Inflammatory macrophage treated with lipopolysaccharide for 1 hour (primary cell): ENCODE data around the gene NFATC2.

ENCODE experiments used
- DNase-seq, 2 donors: peaks; one replicate each; pipeline ENCODE4 v3.0.0-alpha.2; 2020 to 2022

Gene NFATC2

DNA sequence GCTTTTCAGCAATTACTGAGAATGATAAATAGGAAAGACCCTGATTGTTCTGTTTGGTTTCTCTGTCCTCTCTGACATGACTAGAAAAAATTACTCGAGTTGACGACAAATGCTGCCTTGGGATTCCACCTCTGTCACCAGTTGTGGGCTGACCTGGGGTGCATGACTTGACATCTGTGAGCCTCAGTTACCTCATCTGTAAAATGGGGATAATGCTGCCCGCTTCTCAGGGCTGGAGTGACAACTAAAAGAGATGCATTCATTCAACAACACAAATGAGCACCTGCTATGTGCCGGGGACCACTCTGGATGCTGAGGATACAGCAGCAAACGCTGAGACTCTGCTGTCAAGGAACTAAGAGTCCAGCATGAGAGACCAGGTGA, 94.8 kb downstream of the NFATC2 start:
- no peak for DNase-seq

GRCh38 chr20:51447097-51447764, 95.3 kb downstream of the NFATC2 start:
- DNase-seq, result no peak

GRCh38 chr20:51446656-51447055, 95.9 kb downstream of the NFATC2 start:
- no peak for DNase-seq

- DNase-seq, result no peak
Observed at GRCh38 chr20:51446230-51446629, 96.3 kb downstream of the NFATC2 start.

GRCh38 chr20:51445591-51445990, 96.9 kb downstream of the NFATC2 start:
- no peak for DNase-seq

DNA sequence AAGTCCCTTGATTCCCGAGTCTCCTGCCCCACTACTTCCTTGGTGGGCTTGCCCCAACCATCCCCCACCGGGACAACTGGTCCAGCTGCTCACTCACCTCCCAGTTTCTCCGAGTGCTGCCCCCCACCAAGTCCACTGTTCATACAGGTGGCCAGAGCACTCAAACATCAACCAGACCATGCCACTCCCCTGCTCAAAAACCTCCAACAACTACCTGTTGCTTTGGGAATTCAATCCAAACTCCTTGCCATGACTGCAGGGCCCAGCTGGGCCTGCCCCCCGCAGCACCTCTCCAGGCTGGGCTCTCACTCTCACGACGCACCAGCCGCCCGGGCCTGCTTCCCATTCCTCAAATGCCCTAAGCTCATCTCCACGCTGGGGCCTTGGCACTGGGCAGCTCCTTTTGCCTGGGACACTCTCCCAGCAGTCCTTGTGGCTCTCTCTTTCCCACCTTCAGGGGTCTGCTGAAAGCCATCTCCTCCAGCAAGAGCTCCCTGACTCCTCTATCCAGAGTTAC, 97.5 kb downstream of the NFATC2 start:
- no peak for DNase-seq

DNA sequence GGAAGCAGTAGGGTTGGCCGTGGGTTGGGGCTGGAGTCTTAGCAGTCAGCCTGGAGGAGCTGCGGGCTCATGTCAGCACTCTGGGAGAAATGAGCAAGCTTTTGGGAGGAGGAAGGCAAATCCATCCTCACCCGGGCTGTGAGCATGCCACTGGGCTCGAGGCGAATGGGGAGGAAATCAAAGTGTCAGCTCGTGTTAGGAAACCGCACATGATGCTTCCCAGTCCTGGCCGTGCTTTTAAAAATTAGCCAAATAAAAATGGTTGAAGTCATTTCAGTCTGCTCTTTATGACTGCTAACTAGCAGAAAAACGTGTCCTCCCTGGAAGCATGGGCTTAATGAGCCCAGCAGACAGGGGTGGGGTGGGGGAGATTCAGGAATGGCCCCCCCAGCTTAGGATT, 98.1 kb downstream of the NFATC2 start:
- no peak for DNase-seq

GRCh38 chr20:51442602-51443001, 99.9 kb downstream of the NFATC2 start:
- no peak for DNase-seq

- no peak for DNase-seq
Observed at GRCh38 chr20:51440589-51440988, 101.9 kb downstream of the NFATC2 start.

DNA sequence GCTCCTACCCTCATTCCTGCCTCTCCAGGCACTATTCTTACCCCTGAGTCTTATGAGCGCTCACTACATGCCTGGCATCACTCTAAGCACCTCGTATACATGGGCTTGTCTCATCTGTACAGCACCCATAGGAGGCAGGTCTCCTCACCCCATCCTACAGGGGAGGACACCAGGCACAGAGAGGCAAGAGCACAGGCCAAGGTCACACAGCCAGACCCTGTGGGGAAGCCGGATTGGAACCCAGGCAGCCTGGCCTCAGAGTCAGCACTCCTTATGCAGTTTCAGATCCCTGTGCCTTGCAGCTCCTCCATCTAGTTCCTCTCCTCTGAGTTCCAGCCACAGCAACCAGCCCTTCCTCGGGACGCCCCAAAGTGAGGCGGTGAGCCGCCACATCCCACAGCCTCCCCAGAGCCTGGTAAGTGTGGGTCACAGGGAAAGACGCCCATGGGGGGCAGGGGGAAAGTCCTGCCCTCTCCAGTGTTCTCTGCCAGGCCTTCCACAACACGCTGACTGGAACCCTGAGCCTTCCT, 103.3 kb downstream of the NFATC2 start:
- no peak for DNase-seq

DNA sequence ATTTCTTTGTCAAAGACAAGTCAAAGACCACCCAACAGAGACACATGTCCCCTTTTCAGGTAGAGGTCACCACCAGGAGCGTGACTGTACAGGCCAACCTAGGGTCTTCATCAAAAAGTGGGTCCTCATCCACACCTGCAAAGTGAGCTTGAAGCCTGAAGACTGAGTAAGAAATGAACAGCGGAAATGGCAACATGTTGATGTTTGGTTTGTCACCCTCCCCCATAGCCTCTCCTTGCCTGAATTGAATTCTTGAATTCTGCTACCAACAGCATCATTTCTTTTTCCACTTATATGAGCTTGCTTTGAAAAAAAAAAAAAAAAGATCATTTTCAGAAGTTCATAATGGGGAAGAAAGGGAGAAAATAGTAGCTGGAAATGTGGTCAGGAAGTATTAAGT, 104.4 kb downstream of the NFATC2 start:
- DNase-seq, result no peak

DNA sequence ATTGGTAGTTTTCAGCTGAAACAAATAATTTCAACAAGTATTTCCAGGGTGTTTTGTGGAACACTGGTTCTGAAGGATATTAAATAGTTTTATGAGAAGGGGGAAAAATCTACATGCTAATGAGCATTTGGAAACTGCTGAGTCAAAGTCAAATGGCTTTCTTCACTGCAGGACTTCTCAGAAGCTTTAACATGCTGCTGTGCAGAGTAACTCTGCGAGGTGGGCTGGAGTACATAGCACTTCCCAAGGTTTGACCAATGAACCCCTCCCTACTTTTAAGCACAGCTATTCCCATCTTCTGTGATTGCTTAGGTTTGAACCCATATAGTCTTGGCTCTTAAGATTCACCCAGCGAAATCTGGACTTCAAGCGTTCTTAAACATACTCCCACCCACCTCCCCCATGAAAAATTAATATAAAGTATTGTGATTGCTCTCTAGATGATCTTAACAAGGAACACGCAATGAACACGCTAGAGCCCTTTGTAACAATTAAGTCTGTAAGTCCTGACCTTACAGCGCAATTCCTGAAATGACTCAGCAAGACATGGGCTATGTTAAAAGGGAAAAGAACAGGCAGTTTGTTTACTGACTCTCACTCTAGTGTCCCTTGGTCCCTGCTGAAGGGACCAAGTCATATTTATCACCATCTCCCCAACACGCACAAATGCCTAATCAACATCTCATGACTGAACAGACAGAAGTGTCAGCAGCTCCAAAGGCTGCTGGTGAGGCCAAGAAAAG, 105.2 kb downstream of the NFATC2 start:
- DNase-seq, result no peak

GRCh38 chr20:51434580-51435247, 107.8 kb downstream of the NFATC2 start:
- peak; percentile 60 to 65 for DNase-seq

GRCh38 chr20:51434026-51434425, 108.5 kb downstream of the NFATC2 start:
- no peak for DNase-seq

- no peak for DNase-seq
Observed at GRCh38 chr20:51432875-51433274, 109.6 kb downstream of the NFATC2 start.

DNA sequence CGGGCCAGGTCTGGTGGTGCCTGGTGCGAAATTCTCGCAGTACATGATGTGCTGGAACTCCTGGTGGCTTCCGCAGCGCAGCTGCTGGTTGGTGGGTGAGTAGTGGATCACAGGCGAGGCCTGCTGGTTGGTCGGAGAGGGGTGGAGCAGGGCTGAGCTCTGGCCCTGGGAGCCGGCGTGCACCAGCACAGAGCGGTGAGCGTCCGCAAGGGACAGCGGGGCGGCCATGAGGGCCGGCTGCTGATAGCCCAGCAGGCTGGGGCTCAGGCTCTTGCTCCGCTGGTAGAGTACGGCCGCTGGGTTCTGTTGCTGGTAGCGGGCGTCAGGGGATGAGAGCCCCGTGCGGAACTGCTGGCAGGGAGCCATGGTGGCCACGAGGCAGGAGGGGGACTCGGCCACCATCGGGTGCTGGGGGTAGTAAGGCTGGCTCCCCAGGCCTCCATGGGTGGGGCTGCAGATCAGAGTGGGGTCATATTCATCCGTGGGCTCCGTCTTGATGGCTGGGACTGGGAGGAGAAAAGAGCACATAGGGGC, 110.2 kb downstream of the NFATC2 start:
- DNase-seq, result no peak

- DNase-seq, result no peak
Observed at GRCh38 chr20:51431321-51431720, 111.2 kb downstream of the NFATC2 start.

- DNase-seq, result no peak
Observed at GRCh38 chr20:51430198-51430950, 112.1 kb downstream of the NFATC2 start.

DNA sequence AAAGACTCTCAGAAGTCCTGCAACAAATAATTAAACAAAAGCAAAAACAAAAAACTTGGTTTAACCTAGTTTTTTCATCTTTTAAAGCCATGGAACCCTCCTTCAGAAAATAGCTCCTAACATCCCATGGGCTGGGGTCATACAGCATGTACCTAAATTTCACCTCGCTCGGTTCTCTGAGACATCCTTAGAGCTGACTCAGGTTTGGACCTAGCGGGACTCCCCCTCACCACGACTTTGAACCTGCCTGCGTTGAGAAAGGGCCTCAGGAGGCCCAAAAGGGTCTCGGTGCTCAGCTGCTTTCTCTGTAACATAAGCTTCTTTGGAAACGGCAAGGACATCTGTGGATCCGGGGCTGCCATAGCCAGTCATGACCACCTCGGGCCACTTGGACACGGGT, 112.8 kb downstream of the NFATC2 start:
- DNase-seq, result no peak

DNA sequence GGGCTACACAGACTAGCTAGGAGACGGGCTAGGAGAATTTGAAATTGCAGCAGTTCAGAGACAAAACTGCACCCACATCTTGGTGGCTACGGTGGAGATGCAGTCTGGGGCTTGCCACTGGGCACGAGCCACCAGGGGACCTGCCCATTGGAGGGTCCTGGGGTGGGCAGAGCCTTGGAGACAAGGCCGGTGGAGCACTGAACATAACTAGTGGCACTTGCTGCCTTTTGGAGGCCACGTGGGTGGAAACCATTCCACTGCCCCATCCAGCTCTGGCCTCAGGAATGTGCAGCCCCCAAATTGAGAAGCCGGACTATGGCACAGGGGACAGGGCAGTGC, 113.4 kb downstream of the NFATC2 start:
- DNase-seq, result no peak

GRCh38 chr20:51428401-51429143, 113.9 kb downstream of the NFATC2 start:
- no peak for DNase-seq
